ENCODE measurements around the gene APBB2. TPM values are rescaled to one million over a fixed set of nuclear protein-coding genes. Genes with fewer than 3 reads are reported as not detected.
"Not testable (repeated sequence)": the region's sequence is repeated elsewhere in the genome, so short reads cannot be mapped to it uniquely, and the experiment has no call there.

Gene APBB2
- total and polyA plus RNA-seq, 10 of the 15 experiments (the other 5 are each of a cell fraction or from before 2014, with no cell fraction given) = 2.7 to 24.6 (median 19.0) TPM

DNA sequence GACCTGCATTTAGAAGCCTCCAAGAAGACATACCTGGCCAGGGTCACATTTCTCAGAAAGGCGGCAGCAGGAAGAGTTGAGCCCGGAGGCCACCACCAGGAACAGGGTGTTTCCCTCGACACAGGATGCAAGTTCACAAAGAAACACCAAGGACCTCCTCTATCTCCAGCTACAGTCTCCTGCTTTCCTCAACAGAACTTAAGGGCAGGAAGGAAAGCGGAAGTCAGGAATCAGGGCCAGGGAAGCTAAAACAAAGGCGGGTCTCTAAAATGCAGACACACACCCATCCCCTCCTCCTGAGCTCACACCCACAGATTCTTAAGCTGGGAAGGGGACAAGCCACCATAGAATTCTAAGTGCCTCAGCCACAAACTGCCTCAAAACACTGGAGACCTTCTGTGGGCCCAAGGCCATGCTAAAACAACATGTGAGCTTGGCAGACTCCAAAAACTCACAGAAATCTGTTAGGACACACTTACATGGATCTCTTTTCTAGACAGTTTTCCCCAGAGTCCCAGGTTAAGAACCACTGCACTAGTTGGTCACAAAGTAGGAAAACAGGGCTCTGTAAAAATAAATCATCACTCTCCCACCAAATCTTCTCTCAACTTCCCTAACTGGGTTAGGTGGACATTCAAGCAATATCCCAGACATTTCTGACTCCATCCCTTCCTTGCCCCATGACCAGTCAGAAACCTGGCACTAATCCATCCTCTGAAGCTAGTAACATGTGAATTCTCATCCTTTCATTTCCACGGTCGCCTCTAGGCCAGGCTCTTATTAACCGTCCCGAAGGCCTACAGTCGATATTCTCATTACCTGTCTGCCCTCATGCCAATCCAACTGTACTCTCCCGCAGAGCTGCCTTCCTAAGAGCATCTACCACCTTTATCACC lies 163.2 kb downstream of the APBB2 start (continued):
- TF ChIP-seq, protein P1, sequence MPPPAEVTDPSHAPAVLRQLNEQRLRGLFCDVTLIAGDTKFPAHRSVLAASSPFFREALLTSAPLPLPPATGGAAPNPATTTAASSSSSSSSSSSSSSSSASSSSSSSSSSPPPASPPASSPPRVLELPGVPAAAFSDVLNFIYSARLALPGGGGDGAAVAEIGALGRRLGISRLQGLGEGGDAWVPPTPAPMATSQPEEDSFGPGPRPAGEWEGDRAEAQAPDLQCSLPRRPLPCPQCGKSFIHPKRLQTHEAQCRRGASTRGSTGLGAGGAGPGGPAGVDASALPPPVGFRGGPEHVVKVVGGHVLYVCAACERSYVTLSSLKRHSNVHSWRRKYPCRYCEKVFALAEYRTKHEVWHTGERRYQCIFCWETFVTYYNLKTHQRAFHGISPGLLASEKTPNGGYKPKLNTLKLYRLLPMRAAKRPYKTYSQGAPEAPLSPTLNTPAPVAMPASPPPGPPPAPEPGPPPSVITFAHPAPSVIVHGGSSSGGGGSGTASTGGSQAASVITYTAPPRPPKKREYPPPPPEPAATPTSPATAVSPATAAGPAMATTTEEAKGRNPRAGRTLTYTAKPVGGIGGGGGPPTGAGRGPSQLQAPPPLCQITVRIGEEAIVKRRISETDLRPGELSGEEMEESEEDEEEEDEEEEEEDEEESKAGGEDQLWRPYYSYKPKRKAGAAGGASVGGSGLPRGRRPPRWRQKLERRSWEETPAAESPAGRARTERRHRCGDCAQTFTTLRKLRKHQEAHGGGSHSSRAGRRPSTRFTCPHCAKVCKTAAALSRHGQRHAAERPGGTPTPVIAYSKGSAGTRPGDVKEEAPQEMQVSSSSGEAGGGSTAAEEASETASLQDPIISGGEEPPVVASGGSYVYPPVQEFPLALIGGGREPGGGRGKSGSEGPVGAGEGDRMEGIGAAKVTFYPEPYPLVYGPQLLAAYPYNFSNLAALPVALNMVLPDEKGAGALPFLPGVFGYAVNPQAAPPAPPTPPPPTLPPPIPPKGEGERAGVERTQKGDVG (CRISPR knock-in tag; IDR thresholded peaks at IDR 0.05) = no peak
- TF ChIP-seq TCF12 (IDR thresholded peaks at IDR 0.05; ENCODE audit: low read depth, low read length) (no peak), RELA (IDR thresholded peaks at IDR 0.05; ENCODE audit: borderline replicate concordance, partially characterized antibody) (no peak), EGR1 (IDR thresholded peaks at IDR 0.05; ENCODE audit: borderline replicate concordance in 1 of 2, low read depth in 2 of 2, low read length in 2 of 2) (no peak), BMI1 (IDR thresholded peaks at IDR 0.05; ENCODE audit: borderline replicate concordance) (no peak), DPF2 (IDR thresholded peaks at IDR 0.05) (no peak)

DNA sequence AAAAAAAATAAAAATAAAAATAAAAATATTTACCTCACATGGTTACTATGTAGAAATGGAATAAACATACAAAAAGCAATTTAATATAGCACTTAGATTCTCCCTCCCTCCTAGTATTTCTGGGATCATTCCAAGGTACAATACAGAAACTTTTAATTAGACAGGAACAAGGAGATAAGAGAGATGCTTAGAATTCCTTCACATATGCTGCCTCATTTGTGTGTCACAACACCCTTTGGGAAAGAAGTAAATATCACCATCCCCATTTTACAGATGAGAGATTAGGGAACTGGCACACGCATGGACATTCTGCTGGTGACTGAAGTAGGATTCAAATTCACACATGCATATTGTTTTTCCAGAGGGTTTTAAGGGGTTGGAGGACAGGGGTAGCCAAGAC lies 164.2 kb downstream of the APBB2 start:
- H3K4me1 ChIP-seq (ENCODE audit: control insufficient read depth, insufficient read depth, low read length) = no peaks in the 10 kb centered on the region
- H3K9ac ChIP-seq (ENCODE audit: control insufficient read depth, insufficient read depth, low read length) = no peak overlapping the region
- no peak overlapping the region for H2AFZ ChIP-seq (ENCODE audit: control insufficient read depth, low read depth, low read length)
- RAD21 ChIA-PET (ENCODE audit: unreplicated experiment) = no interaction called here
- no TSS peak for BruUV-seq (replicated peaks)
- in situ Hi-C loops (cut with MboI) = no loop called here
- CTCF ChIA-PET = interaction anchor here (1.8 kb wide), 1 partner anchor 71 kb away, joined by 5 read pairs; no protein-coding TSS in a partner anchor
- FAIRE-seq = no peak
- no peak for DNase-seq (ENCODE audit: low read depth, low spot score)
- no peak overlapping the region for H3K4me2 ChIP-seq (ENCODE audit: control insufficient read depth, insufficient read depth)
- SMC1A ChIA-PET (ENCODE audit: uncharacterized antibody, unreplicated experiment) = no interaction called here
- no peaks in the 10 kb centered on the region for H4K20me1 ChIP-seq (ENCODE audit: control insufficient read depth, insufficient read depth)
- intact Hi-C loops (cut with micrococcal nuclease; ENCODE audit: unreplicated experiment) = no loop called here
- H3K27ac ChIP-seq (ENCODE audit: control insufficient read depth, insufficient read depth) = no peak overlapping the region
- POLR2A ChIA-PET = no interaction called here
- H3K27me3 ChIP-seq (replicated peaks in 1 of 2; ENCODE audit: control insufficient read depth in 2 of 2, insufficient read depth in 2 of 2, low read length in 1 of 2) = no peaks in the 10 kb centered on the region
- 68% methylated on average over 1 of the region's 1 CpG for WGBS (ENCODE audit: insufficient coverage, insufficient replicate concordance, low lambda C conversion rate, missing lambda C conversion rate)
- no peak overlapping the region for H3K4me3 ChIP-seq
- ATAC-seq = no peak
- no peak for TF ChIP-seq ATF7 (IDR thresholded peaks at IDR 0.05; ENCODE audit: low read depth)
- TF ChIP-seq BCL11A (IDR thresholded peaks at IDR 0.05; ENCODE audit: low read depth, low read length) = no peak
- no peak for TF ChIP-seq POU2F2 (IDR thresholded peaks at IDR 0.05; ENCODE audit: borderline replicate concordance, low read depth, low read length)
- TF ChIP-seq RAD51 (IDR thresholded peaks at IDR 0.05) = no peak
- TF ChIP-seq TBL1XR1 (IDR thresholded peaks at IDR 0.05; ENCODE audit: low read depth, low read length) = no peak
- no peak for TF ChIP-seq SMAD1 (IDR thresholded peaks at IDR 0.05; ENCODE audit: low read depth, partially characterized antibody)
- no peak for TF ChIP-seq IRF4 (IDR thresholded peaks at IDR 0.05; ENCODE audit: low read depth, low read length)
- no peak for TF ChIP-seq SREBF2 (IDR thresholded peaks at IDR 0.05; ENCODE audit: low read length)
- TF ChIP-seq NBN (IDR thresholded peaks at IDR 0.05) = no peak
- peaks cover 1% of the 10 kb centered on the region; the same call in 1 of the 3 replicates for H3K9me3 ChIP-seq (replicated peaks; ENCODE audit: control insufficient read depth, insufficient read depth, low read length)
- H3K36me3 ChIP-seq (ENCODE audit: control insufficient read depth in 2 of 2, insufficient read depth in 2 of 2, low read length in 1 of 2) = no peaks in the 10 kb centered on the region
- H3K79me2 ChIP-seq (ENCODE audit: control insufficient read depth, insufficient read depth, low read length) = no peaks in the 10 kb centered on the region

DNA sequence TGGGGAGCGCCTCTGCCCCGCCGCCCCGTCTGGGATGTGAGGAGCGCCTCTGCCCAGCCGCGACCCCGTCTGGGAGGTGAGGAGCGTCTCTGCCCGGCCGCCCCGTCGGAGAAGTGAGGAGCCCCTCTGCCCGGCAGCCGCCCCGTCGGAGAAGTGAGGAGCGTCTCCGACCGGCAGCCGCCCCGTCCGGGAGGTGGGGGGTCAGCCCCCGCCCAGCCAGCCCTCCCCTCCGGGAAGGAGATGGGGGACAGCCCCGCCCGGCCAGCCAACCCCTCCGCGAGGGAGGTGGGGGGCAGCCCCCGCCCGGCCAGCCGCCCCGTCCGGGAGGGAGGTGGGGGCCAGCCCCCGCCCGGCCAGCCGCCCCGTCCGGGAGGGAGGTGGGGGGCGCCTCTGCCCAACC lies 165.2 kb downstream of the APBB2 start:
- H2AFZ ChIP-seq (ENCODE audit: control insufficient read depth, low read depth, low read length); H3K9ac ChIP-seq (ENCODE audit: control insufficient read depth, insufficient read depth, low read length); DNase-seq (ENCODE audit: low read depth, low spot score); CTCF ChIA-PET; H3K36me3 ChIP-seq (ENCODE audit: control insufficient read depth in 2 of 2, insufficient read depth in 2 of 2, low read length in 1 of 2); FAIRE-seq; SMC1A ChIA-PET (ENCODE audit: uncharacterized antibody, unreplicated experiment); H3K79me2 ChIP-seq (ENCODE audit: control insufficient read depth, insufficient read depth, low read length); H3K4me3 ChIP-seq; H3K27ac ChIP-seq (ENCODE audit: control insufficient read depth, insufficient read depth); RAD21 ChIA-PET (ENCODE audit: unreplicated experiment); POLR2A ChIA-PET; in situ Hi-C loops (cut with MboI); H3K9me3 ChIP-seq (replicated peaks; ENCODE audit: control insufficient read depth, insufficient read depth, low read length); H3K27me3 ChIP-seq (replicated peaks in 1 of 2; ENCODE audit: control insufficient read depth in 2 of 2, insufficient read depth in 2 of 2, low read length in 1 of 2); intact Hi-C loops (cut with micrococcal nuclease; ENCODE audit: unreplicated experiment); H3K4me2 ChIP-seq (ENCODE audit: control insufficient read depth, insufficient read depth); BruUV-seq (replicated peaks); ATAC-seq; H4K20me1 ChIP-seq (ENCODE audit: control insufficient read depth, insufficient read depth); H3K4me1 ChIP-seq (ENCODE audit: control insufficient read depth, insufficient read depth, low read length): not testable (repeated sequence)
- 100% methylated on average over 7 of the region's 40 CpGs for WGBS (ENCODE audit: insufficient coverage, insufficient replicate concordance, low lambda C conversion rate, missing lambda C conversion rate)
